PFSK-1 (cell line): Measurements from ENCODE around the gene SYF2. TPM values are rescaled to one million over a fixed set of nuclear protein-coding genes. Genes with fewer than 3 reads are reported as not detected.
"Not testable (repeated sequence)": the region's sequence is repeated elsewhere in the genome, so short reads cannot be mapped to it uniquely, and the experiment has no call there.

Experiments used
- FOXP2 ChIP-seq: optimal IDR thresholded peaks from 2 replicates; pipeline ENCODE3; 2011; ENCODE audit warnings: borderline replicate concordance, control low read depth, inconsistent platforms; ENCODE audit not compliant: insufficient read depth; ENCODE audit errors: extremely low read length, extremely low read depth
- POLR2AphosphoS5 ChIP-seq: IDR thresholded peaks from 2 replicates; pipeline ENCODE4 v1.6.1; 2012; ENCODE audit warnings: low read depth, mild to moderate bottlenecking, control low read depth, low read length, moderate library complexity
- REST ChIP-seq, 2 experiments: IDR thresholded peaks; 2 replicates each; pipeline versions ENCODE4 v1.6.1 to v1.8.0; 2011 to 2012; ENCODE audit warnings: low read depth in 2 of 2, low read length in 2 of 2, control low read depth in 1 of 2, inconsistent platforms in 1 of 2, mild to moderate bottlenecking in 1 of 2, moderate library complexity in 1 of 2; ENCODE audit not compliant: insufficient read depth in 1 of 2
- SIN3A ChIP-seq: IDR thresholded peaks from 2 replicates; pipeline ENCODE4 v1.6.1; 2012; ENCODE audit warnings: mild to moderate bottlenecking, low read length, moderate library complexity, borderline replicate concordance; ENCODE audit not compliant: insufficient read depth
- TAF1 ChIP-seq: IDR thresholded peaks from 2 replicates; pipeline ENCODE4 v1.6.1; 2012; ENCODE audit warnings: low read length, control low read depth, borderline replicate concordance; ENCODE audit not compliant: insufficient read depth
- polyA plus RNA-seq: library from polyadenylated mRNA; unstranded; fragments of >200 nt; gene quantifications from one replicate; pipeline ENCODE4 v1.2.1, GENCODE V29; 2012; ENCODE audit warnings: low read depth, missing spikeins; ENCODE audit not compliant: insufficient read length

SYF2 gene
- polyA plus RNA-seq = 53.3 TPM

- TF ChIP-seq FOXP2 = no peak
- peak; percentile 89 for TF ChIP-seq POLR2AphosphoS5
- TF ChIP-seq REST (IDR thresholded peaks at IDR 0.05; ENCODE audit: insufficient read depth in 1 of 2, low read depth in 2 of 2, low read length in 2 of 2) = peak; percentile 9 to 14; a peak in 1 of 4 replicates
- peak; percentile 76; the same call in 1 of the 2 replicates for TF ChIP-seq TAF1
- TF ChIP-seq SIN3A = peak; percentile 96
Observed at GRCh38 chr1:25232027-25232865, at the start of gene SYF2. SYF2 (minus strand) TSS chr1:25232502; CDS start chr1:25232467, 35 bp downstream.

- TF ChIP-seq TAF1; REST (IDR thresholded peaks at IDR 0.05; ENCODE audit: insufficient read depth in 1 of 2, low read depth in 2 of 2, low read length in 2 of 2); POLR2AphosphoS5: not testable (repeated sequence)
Observed at GRCh38 chr1:25272238-25272637, 39.9 kb upstream of the SYF2 start, which contains the start of gene RHD. RHD (plus strand) TSS chr1:25272509; CDS start chr1:25272548, 39 bp downstream.

GRCh38 chr1:25257196-25257595, 24.9 kb upstream of the SYF2 start:
- no peak for TF ChIP-seq REST (IDR thresholded peaks at IDR 0.05; ENCODE audit: insufficient read depth in 1 of 2, low read depth in 2 of 2, low read length in 2 of 2)
- no peak for TF ChIP-seq TAF1
- no peak for TF ChIP-seq FOXP2

- no peak for TF ChIP-seq POLR2AphosphoS5
- no peak for TF ChIP-seq FOXP2
- TF ChIP-seq SIN3A = no peak
- no peak for TF ChIP-seq TAF1
Observed at GRCh38 chr1:25256578-25256965, 24.3 kb upstream of the SYF2 start.

- TF ChIP-seq FOXP2 (no peak), POLR2AphosphoS5 (no peak), SIN3A (no peak), TAF1 (no peak), REST (IDR thresholded peaks at IDR 0.05; ENCODE audit: insufficient read depth in 1 of 2, low read depth in 2 of 2, low read length in 2 of 2) (no peak)
Observed at GRCh38 chr1:25255706-25256577, 23.6 kb upstream of the SYF2 start.
